GM19395 (cell line): ENCODE results near the gene EVA1A.
"Not testable (repeated sequence)": the region's sequence is repeated elsewhere in the genome, so short reads cannot be mapped to it uniquely, and the experiment has no call there.

Source experiments
- ATAC-seq: cut with Tn5 transposase; IDR thresholded peaks from one replicate; pipeline ENCODE4 v1.9.1; 2021; ENCODE audit warnings: mild to moderate bottlenecking, moderate library complexity; ENCODE audit not compliant: unreplicated experiment

EVA1A gene

GRCh38 chr2:75491129-75491753 is 69.5 kb downstream of the EVA1A start:
- ATAC-seq = no peak

GRCh38 chr2:75489721-75490120 is 71.0 kb downstream of the EVA1A start:
- ATAC-seq = no peak

DNA sequence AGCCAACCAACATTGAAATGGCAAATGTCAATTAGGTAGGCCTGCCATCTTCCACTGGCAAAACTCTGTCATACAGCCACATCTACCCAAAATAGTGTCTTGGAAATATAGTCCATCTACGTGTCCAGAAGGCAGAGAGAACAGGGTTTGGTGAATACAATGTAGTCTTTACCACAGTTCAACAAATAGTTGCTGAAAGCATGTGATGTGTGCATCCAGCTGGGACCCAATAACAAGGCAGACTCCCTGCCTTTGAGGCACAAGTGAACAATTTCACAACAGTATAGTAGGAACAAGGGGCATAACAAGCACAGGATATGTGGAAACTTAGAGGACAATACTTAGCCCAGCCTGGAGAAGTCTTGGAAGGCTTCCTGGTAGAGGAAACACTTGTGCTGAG is 72.6 kb downstream of the EVA1A start:
- ATAC-seq = no peak

GRCh38 chr2:75486735-75487134 is 74.0 kb downstream of the EVA1A start:
- ATAC-seq = not testable (repeated sequence)

DNA sequence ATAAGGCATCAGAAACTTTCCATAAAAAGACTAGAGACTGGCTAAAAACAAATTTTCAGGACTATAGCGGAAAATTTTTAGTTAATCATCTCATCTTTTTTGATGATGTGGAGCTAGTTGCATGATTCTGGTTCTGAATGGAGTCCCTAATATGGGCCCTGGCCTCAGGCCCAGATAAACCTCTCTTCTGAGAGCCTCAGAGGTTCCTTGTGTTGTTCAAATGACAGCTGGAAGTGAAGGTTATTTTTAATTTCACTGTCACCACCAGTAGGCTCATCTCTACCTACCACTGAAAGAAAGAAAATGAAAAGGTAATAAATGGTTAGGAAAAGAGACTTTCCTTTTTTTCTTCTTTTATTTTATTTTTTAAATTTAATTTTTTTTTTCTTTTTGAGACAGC is 75.9 kb downstream of the EVA1A start:
- ATAC-seq = no peak

DNA sequence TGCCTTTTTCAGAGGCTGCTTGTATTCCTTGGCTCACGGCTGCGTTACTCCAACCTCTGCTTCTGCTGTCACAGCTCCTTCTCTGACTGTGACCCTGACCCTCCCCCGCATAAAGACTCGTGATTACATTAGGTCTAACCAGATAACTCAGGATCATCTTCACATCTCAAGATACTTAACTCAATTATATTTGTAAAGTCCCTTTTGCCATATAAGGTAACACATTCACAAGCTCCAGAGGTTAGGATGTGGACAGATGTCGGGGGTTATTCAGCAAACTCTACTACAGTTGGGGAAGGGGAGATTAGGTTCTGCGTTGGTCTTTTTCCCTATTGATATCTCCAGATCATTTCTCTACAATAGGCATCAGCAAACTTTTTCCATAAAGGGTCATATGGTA is 76.9 kb downstream of the EVA1A start:
- no peak for ATAC-seq

- no peak for ATAC-seq
Observed at GRCh38 chr2:75482398-75482797, 78.3 kb downstream of the EVA1A start.

DNA sequence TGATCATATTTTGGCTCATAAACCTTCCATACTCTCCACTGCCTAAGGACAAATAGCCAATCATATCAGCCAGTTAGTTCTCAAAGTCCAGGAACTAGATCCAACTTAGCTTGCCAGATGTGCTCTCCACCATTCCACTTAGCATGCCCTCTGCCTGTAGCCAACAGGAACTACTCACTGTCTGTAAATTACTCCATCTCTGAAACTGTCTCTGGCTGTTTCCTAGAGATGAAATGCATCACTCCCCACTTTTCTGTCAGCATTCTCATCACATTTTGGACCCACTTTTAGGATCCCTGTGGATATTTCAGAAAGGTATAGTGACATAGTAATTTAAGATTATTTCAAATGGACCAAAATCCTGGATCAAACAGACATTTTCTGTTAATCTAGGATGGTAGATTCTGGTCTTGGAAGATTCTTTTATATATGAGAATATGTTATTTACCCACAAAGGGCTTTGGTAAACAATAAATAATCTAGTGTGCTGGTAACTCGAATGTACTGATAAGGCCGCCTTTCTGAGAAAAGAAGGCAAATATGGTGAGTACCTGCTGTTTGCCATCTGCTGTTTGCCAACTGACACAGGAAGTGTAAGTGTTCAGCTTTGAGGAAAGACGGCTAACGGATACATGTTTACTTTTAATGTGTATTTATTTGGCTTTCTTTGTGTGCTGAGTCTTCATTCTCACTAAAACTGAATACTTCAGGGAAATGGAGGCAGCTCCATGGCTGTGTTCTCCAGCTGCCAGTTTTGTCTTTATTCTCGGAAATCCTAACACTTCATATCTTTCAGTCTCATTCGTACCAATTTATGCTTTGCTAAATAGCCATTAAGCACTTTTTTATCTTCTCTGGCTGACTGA is 79.5 kb downstream of the EVA1A start:
- no peak for ATAC-seq

DNA sequence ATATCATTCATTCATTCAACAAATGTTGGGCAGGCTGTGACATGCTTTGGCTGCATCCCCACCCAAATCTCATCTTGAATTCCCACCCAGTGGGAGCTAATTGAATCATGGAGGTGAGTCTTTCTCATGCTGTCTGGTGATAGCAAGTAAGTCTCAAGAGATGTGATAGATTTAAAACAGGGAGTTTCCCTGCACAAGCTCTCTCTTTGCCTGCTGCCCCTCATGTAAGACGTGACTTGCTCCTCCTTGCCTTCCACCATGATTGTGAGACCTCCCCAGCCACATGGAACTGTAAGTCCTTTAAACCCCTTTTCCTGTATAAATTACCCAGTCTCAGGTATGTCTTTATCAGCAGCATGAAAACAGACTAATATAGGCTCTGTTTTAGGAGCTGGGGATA is 83.0 kb downstream of the EVA1A start:
- not testable (repeated sequence) for ATAC-seq

DNA sequence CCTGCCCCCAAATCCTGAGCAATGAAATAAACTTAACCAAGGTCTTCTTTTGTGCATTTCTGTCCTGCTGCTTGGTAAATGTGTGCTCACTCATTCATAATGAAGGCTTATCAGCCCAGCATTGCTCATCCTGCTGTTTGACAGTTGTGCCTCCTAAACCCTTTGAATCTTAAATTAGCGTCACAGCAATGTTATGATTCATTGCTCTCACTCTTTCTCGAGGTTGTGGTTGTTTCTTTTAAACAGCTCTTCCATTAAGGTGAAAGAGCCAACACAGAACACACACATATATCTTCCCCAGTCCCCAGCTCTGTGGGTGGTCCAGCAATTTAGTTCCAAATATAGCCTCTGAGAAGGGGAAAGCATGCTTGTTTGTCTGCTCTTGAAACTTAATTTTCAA is 84.0 kb downstream of the EVA1A start:
- ATAC-seq = no peak

DNA sequence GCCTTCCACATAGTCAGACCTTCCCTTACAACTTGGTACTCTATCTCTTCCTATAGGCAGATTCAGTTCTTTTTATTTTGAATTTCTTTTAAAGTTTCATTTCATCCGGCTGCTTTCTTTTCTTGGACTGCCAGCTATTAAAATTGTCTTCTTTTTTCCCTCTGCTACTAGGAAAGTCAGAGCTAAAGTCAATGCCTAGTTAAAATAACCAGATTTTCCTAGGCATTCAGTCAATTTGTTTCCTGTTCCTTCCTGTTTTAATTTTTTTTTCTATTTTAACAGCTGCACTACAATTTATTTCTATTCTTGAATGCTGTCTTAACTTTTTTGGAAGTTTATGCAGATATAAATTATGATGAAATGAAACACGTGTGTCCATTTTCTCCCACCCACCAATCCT is 84.8 kb downstream of the EVA1A start:
- ATAC-seq = no peak

DNA sequence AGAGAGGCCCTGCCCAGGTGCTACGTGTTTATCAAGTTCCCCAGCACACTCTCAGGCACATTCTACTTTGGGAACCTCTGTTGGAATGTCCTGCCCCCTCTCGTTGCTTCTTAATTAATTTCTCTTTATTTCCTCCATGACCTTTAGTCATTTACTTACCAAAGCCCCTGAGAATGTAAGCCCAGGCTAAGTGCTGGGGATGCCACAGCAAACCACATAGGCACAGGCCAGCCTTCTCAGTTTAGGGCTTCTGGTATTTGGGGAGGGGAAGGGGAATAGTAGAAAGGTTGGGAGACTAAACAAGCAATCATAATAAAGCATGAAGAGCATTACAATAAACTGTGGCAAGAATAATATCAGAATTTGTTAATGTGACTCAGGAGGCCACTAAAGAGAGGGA is 85.7 kb downstream of the EVA1A start:
- no peak for ATAC-seq

DNA sequence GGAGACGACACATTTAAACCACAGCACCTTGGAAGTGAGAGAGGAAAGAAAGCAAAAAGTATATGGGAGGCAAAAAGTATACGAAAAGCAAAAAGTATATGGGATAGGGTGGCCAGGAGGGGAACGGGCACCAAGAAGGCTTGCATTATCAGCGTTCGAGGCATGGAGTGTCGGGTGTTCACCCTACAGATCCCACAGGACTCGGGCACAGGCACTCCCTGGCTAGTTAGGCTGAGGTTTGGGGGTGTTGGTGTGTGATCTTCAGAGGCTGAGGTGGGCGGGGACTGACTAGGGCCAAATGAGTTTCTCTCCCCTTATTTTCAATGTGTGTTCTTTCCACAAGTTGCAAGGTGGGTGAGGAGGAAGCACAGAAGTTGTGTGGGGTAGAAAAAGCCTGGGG is 86.6 kb downstream of the EVA1A start:
- ATAC-seq = no peak

DNA sequence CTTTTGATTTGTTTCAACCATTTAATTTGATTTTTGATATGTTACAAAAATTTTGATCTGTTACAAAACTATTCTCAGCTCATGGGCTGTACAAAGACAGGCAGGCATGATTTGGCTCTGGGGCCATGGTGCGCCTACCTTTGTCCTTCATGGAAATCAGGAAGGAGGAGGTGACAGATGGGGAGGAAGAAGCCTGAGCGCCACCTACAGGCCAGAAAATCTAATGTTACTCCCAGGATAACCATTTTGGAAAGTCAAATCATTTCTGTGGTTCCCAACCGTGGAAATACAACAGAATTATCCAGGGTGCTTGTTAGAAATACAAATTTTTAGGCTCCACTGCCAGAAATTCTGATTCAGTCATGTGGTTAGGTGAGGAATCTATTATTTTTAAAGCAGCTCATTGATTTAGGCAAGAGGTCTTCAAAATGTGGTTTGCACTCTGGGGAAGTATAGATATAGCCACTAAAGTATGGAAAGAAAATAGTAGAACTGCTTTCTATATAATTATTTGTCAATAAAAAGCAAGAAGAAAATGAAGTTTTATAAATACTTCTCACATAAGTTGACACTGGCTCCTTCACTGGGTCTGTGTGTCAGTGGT is 93.9 kb downstream of the EVA1A start:
- no peak for ATAC-seq

DNA sequence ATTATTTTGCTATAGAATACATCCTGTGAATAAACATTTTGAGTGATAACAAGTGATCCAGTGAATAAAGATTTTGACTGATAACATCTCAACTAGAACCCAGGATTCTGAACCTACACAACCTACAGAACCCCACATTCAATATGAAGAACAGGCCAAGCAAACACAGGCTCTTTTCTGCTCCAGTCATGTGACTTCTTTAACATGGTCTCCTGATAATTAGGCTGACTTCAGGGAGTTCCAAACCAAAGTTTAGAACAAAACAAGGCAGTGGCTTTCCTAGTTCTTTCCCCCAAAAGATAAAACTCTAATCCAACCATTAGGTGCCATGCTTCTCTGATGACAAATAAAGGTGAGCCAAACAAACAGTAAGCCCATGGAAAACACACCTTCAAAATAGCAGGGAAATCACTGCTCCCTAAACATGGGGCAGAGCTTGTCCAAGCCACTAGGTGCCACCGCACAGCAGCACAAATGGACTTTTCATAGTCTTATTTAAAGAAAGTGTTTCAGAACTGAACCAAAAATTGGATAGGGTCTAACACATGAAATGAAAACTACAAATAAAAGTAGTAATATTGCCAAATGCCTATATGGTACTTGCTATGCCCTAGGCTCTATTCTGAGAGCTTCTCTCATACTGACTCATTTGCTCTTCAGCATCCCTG is 95.3 kb downstream of the EVA1A start:
- ATAC-seq = no peak

- no peak for ATAC-seq
Observed at GRCh38 chr2:75464348-75464946, 96.3 kb downstream of the EVA1A start.

GRCh38 chr2:75462721-75463120 is 98.0 kb downstream of the EVA1A start:
- ATAC-seq = no peak

- no peak for ATAC-seq
Observed at GRCh38 chr2:75462206-75462605, 98.5 kb downstream of the EVA1A start.

DNA sequence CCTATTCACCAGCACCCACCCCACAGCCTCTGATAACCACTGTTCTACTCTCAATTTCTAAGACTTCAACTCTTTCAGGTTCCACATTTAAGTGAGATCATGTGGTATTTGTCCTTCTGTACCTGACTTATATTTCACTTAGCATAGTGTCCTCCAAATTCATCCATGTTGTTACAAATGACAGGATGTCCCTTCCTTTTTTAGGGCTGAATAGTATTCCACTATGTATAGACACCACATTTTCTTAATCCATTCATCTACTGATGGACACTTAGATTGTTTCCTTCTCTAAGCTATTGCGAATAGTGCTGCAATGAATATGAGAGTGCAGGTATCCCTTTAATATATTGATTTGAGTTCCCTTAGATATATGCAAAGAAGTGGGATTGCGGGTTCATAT is 100.1 kb downstream of the EVA1A start:
- no peak for ATAC-seq

DNA sequence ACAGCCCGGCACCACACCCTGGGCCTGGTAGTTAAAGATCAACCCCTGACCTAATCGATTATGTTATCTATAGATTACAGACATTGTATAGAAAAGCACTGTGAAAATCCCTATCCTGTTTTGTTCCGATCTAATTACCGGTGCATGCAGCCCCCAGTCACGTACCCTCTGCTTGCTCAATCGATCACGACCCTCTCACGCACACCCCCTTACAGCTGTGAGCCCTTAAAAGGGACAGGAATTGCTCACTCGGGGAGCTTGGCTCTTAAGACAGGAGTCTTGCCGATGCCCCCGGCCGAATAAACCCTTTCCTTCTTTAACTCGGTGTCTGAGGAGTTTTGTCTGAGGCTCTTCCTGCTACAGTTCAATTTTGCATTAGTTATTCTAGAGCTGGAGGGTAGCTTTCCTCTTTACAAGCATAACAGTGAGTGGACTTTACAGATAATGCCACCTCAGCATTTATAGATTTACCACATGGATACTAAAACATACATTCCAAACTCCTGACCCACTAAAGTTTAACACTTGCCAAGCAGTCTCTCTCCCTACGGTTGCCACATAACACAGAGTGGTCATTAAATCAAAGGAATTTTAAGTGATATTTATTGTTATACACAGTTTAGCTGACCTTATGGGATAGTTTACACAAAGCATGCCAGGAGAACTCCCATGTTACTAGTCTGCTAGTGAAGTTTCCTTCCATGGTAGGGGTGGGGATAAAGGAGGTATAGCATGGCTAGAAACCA is 101.0 kb downstream of the EVA1A start:
- ATAC-seq = no peak
